GM12864 (cell line): ENCODE data around the gene SIRT3.

Source experiments
- DNase-seq: peaks from one replicate; pipeline ENCODE4 v3.0.0-alpha.2; 2011; ENCODE audit warnings: low read depth
- H3K4me3 ChIP-seq: 2 replicates; pipeline ENCODE4 v1.5.1; 2011; ENCODE audit warnings: mild to moderate bottlenecking, low read depth, low read length, control low read depth
- CTCF ChIP-seq: IDR thresholded peaks from 2 replicates; pipeline ENCODE4 v1.5.1; 2011; ENCODE audit warnings: low read depth, mild to moderate bottlenecking, moderate library complexity, low read length, control low read depth, inconsistent platforms; ENCODE audit errors: missing control alignments

Gene SIRT3

GRCh38 chr11:227824-228379 is 8.2 kb downstream of the SIRT3 start:
- no peak overlapping the region for H3K4me3 ChIP-seq
- DNase-seq = no peak
- no peak for TF ChIP-seq CTCF

- no peak for TF ChIP-seq CTCF
- no peak overlapping the region for H3K4me3 ChIP-seq
- no peak for DNase-seq
Observed at GRCh38 chr11:225734-226453, 10.2 kb downstream of the SIRT3 start.

GRCh38 chr11:224424-224823 is 11.7 kb downstream of the SIRT3 start:
- DNase-seq = no peak
- no peak overlapping the region for H3K4me3 ChIP-seq
- TF ChIP-seq CTCF = no peak

- no peak for TF ChIP-seq CTCF
- H3K4me3 ChIP-seq = no peak overlapping the region
- DNase-seq = no peak
Observed at GRCh38 chr11:223884-224283, 12.3 kb downstream of the SIRT3 start.

GRCh38 chr11:223026-223789 is 12.9 kb downstream of the SIRT3 start:
- DNase-seq = no peak
- TF ChIP-seq CTCF = no peak
- no peak overlapping the region for H3K4me3 ChIP-seq

GRCh38 chr11:221998-222789 is 13.9 kb downstream of the SIRT3 start:
- TF ChIP-seq CTCF = no peak
- H3K4me3 ChIP-seq = no peak overlapping the region
- no peak for DNase-seq
